Testis (tissue), 3 donors: Measurements from ENCODE around the gene HERPUD2. TPM values are rescaled to one million over a fixed set of nuclear protein-coding genes. Genes with fewer than 3 reads are reported as not detected.
"Not testable (repeated sequence)": the region's sequence is repeated elsewhere in the genome, so short reads cannot be mapped to it uniquely, and the experiment has no call there.

Experiments used
- DNase-seq: peaks from one replicate; pipeline ENCODE4 v3.0.0-alpha.2; 2019
- H3K27ac ChIP-seq, 2 donors: fragments of 200-600 bp; sonication (generic); one replicate each; pipeline ENCODE4 v1.5.1; 2019
- H3K27me3 ChIP-seq: fragments of 200-600 bp; sonication (generic); one replicate; pipeline ENCODE4 v1.5.1; 2019
- H3K36me3 ChIP-seq: fragments of 200-600 bp; sonication (generic); one replicate; pipeline ENCODE4 v1.5.1; 2017; ENCODE audit warnings: low read depth; ENCODE audit errors: missing control alignments
- H3K4me1 ChIP-seq: fragments of 200-600 bp; sonication (generic); one replicate; pipeline ENCODE4 v1.5.1; 2019
- H3K4me3 ChIP-seq, 2 donors: fragments of 200-600 bp; sonication (generic); one replicate each; pipeline ENCODE4 v1.5.1; 2017 to 2019
- H3K9me3 ChIP-seq: fragments of 200-600 bp; sonication (generic); one replicate; pipeline ENCODE4 v1.5.1; 2017
- CTCF ChIP-seq, 3 experiments: fragments of 450-650 bp in 2 of 3; fragments of 200-600 bp in 1 of 3; sonication (generic) in 1 of 3; IDR thresholded peaks; one replicate each; pipeline ENCODE4 v1.5.1; 2016 to 2019; ENCODE audit warnings: antibody characterized with exemption in 3 of 3, mild to moderate bottlenecking in 2 of 3, moderate library complexity in 1 of 3
- POLR2A ChIP-seq: fragments of 450-650 bp; IDR thresholded peaks from one replicate; pipeline ENCODE4 v1.6.1; 2017; ENCODE audit warnings: antibody characterized with exemption, mild to moderate bottlenecking, moderate library complexity
- WGBS, 2 donors: methylation state at CpG; one replicate each; pipeline ENCODE4 v1.1.5; 2018; 5-methylcytosine and 5-hydroxymethylcytosine counted together
- intact Hi-C: fragments of 100-400 bp; cut with DNase I; formaldehyde crosslinking; loops from one replicate; pipeline ENCODE4 v1.15.1; 2023; ENCODE audit warnings: low total_unique reads
- polyA plus RNA-seq: library from polyadenylated mRNA; stranded (reverse); fragments of 350-450 nt; fragmentation: Illumina TruSeq; extraction: RNeasy Lipid Tissue Mini Kit (QIAGEN cat#74804); gene quantifications from one replicate; pipeline ENCODE4 v1.2.3, GENCODE V29; 2014; ENCODE audit warnings: low read depth, low replicate concordance; ENCODE audit not compliant: insufficient read depth
- total RNA-seq, 2 donors: library from RNA; depleted of rRNA; stranded (reverse); fragments of >200 nt; gene quantifications; one replicate each; pipeline ENCODE4 v1.2.3, GENCODE V29; 2016

Gene HERPUD2
- total and polyA plus RNA-seq, 3 donors from 2014 or later: 51.7 to 78.4 (median 63.5) TPM

- H3K4me3 ChIP-seq: no peak overlapping the region
- intact Hi-C loops: no loop called here
- WGBS, 2 donors: 51 to 74% methylated on average over 1 of the region's 1 CpG
- H3K4me1 ChIP-seq: no peaks in the 10 kb centered on the region
- H3K27me3 ChIP-seq: no peaks in the 10 kb centered on the region
- H3K27ac ChIP-seq: no peak overlapping the region
- TF ChIP-seq POLR2A (no peak), CTCF (IDR thresholded peaks at IDR 0.05) (no peak)
- no peaks in the 10 kb centered on the region for H3K9me3 ChIP-seq
- DNase-seq: no peak
- H3K36me3 ChIP-seq: no peaks in the 10 kb centered on the region
Observed at GRCh38 chr7:35658606-35659201, 36.2 kb downstream of the HERPUD2 start.

GRCh38 chr7:35657125-35657524 lies 37.8 kb downstream of the HERPUD2 start:
- no peak overlapping the region for H3K4me3 ChIP-seq
- TF ChIP-seq POLR2A (no peak), CTCF (IDR thresholded peaks at IDR 0.05) (no peak)
- no peak for DNase-seq
- no peaks in the 10 kb centered on the region for H3K4me1 ChIP-seq
- H3K27ac ChIP-seq: no peak overlapping the region
- no peaks in the 10 kb centered on the region for H3K9me3 ChIP-seq
- no peaks in the 10 kb centered on the region for H3K36me3 ChIP-seq
- WGBS, 2 donors: 92 to 94% methylated on average over 2 of the region's 2 CpGs
- H3K27me3 ChIP-seq: no peaks in the 10 kb centered on the region
- intact Hi-C loops: no loop called here

- H3K4me3 ChIP-seq, H3K27me3 ChIP-seq, DNase-seq, H3K4me1 ChIP-seq, intact Hi-C loops, H3K36me3 ChIP-seq, H3K9me3 ChIP-seq, H3K27ac ChIP-seq: not testable (repeated sequence)
- WGBS, 2 donors: 93 to 96% methylated on average over 3 of the region's 3 CpGs
Observed at GRCh38 chr7:35654558-35654957, 40.4 kb downstream of the HERPUD2 start.

GRCh38 chr7:35652124-35652523 lies 42.8 kb downstream of the HERPUD2 start:
- 94 to 96% methylated on average over 5 of the region's 5 CpGs for WGBS, 2 donors
- intact Hi-C loops: no loop called here
- Histone ChIP-seq H3K27ac (no peak overlapping the region), H3K27me3 (no peaks in the 10 kb centered on the region), H3K9me3 (no peaks in the 10 kb centered on the region), H3K4me3 (no peak overlapping the region), H3K36me3 (no peaks in the 10 kb centered on the region), H3K4me1 (peaks cover 15% of the 10 kb centered on the region)
- no peak for TF ChIP-seq POLR2A
- no peak for TF ChIP-seq CTCF (IDR thresholded peaks at IDR 0.05)
- no peak for DNase-seq

GRCh38 chr7:35650751-35651150 lies 44.2 kb downstream of the HERPUD2 start:
- DNase-seq: no peak
- no peaks in the 10 kb centered on the region for H3K27me3 ChIP-seq
- peaks cover 25% of the 10 kb centered on the region for H3K4me1 ChIP-seq
- 98% methylated on average over 4 of the region's 4 CpGs; no CpG with 5 or more reads in 1 of the 2 donors for WGBS, 2 donors
- TF ChIP-seq CTCF (IDR thresholded peaks at IDR 0.05) (no peak), POLR2A (no peak)
- H3K27ac ChIP-seq: no peak overlapping the region
- no peaks in the 10 kb centered on the region for H3K36me3 ChIP-seq
- H3K4me3 ChIP-seq: no peak overlapping the region
- no peaks in the 10 kb centered on the region for H3K9me3 ChIP-seq
- intact Hi-C loops: no loop called here
